WERI-Rb-1 (cell line): ENCODE measurements around the gene VAV2.

ENCODE experiments used
- DNase-seq: peaks from one replicate; pipeline ENCODE4 v3.0.0-alpha.2; 2020
- H3K27ac ChIP-seq: fragments of 250-450 bp; sonication (Bioruptor Pico); 2 replicates; pipeline ENCODE4 v1.5.1; 2020; ENCODE audit warnings: mild to moderate bottlenecking, moderate library complexity
- H3K27me3 ChIP-seq: fragments of 250-450 bp; sonication (Bioruptor Pico); 2 replicates; pipeline ENCODE4 v1.5.1; 2021; ENCODE audit warnings: mild to moderate bottlenecking, low read depth, moderate library complexity; ENCODE audit not compliant: insufficient read depth, severe bottlenecking
- H3K36me3 ChIP-seq: fragments of 250-450 bp; sonication (Bioruptor Pico); 2 replicates; pipeline ENCODE4 v1.5.1; 2020; ENCODE audit warnings: mild to moderate bottlenecking, moderate library complexity
- H3K4me3 ChIP-seq: 2 replicates; pipeline ENCODE4 v1.5.1; 2011; ENCODE audit warnings: low read depth, mild to moderate bottlenecking, control low read depth, low read length
- H3K9me3 ChIP-seq: fragments of 250-450 bp; sonication (Bioruptor Pico); 2 replicates; pipeline ENCODE4 v1.5.1; 2021; ENCODE audit warnings: mild to moderate bottlenecking, moderate library complexity; ENCODE audit not compliant: severe bottlenecking
- TF ChIP-seq, protein P1 (sequence below): IDR thresholded peaks from 2 replicates; pipeline ENCODE4 v1.5.1; 2011; ENCODE audit warnings: low read depth, mild to moderate bottlenecking, control low read depth, inconsistent platforms, low read length

VAV2 gene

DNA sequence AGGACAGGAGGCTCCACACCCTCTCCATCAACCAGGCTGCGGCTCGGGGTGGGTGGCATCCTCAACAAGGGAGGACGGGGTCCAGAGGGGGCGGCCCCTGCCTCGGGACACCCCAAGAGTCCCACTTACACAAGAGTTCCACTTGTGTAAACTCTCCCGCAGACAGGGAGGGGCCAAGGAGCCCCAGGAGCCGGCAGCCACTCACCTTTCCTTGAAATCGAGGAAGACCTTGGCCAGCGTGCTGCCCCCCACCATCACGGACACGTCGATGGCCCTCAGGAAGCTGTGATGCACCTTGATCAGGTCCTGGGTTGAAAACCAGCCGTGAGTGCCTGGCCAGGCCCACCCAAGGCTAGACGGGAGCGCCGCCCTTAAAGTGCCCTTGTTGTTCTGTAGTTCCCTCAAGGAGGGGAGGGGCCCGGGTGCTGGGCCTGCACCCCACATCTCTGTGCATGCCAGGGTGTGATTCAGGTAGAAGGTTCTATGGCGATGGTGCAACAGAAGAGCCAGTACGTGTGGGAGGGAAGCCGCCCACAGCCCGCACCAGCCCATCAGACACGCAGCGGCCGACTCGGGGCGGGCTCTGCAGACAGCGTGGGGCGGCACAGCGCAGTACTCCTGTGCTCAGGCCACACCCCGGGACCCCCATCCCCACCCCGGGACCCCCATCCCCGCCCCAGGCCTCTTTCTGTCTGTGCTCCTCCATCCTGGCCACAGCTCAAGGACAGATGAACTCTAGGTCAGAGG lies 186.1 kb downstream of the VAV2 start:
- no peaks in the 10 kb centered on the region for H3K9me3 ChIP-seq
- peaks cover 52% of the 10 kb centered on the region for H3K36me3 ChIP-seq
- TF ChIP-seq, protein P1, sequence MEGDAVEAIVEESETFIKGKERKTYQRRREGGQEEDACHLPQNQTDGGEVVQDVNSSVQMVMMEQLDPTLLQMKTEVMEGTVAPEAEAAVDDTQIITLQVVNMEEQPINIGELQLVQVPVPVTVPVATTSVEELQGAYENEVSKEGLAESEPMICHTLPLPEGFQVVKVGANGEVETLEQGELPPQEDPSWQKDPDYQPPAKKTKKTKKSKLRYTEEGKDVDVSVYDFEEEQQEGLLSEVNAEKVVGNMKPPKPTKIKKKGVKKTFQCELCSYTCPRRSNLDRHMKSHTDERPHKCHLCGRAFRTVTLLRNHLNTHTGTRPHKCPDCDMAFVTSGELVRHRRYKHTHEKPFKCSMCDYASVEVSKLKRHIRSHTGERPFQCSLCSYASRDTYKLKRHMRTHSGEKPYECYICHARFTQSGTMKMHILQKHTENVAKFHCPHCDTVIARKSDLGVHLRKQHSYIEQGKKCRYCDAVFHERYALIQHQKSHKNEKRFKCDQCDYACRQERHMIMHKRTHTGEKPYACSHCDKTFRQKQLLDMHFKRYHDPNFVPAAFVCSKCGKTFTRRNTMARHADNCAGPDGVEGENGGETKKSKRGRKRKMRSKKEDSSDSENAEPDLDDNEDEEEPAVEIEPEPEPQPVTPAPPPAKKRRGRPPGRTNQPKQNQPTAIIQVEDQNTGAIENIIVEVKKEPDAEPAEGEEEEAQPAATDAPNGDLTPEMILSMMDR = no peak
- no peak overlapping the region for H3K4me3 ChIP-seq
- DNase-seq = no peak
- no peak overlapping the region for H3K27ac ChIP-seq
- no peaks in the 10 kb centered on the region for H3K27me3 ChIP-seq

DNA sequence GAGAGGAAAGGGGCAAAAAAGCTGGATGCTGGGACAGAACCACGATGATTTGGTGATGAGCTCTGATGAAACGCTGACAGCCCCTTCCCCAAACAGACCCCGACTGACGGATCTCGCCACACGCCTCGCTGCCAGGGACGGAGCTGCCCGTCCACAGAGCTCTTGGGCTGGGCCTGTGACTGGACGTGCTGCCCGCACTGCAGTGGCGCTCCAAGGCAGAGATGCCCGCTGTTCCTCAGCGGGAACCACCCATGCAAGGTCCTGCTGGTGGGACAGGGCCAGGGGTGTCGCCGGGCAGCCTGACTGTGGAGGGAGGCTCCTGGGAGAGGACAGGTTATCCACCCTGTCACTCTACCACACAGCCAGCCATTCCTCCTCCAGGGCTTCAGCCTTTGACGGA lies 187.9 kb downstream of the VAV2 start:
- no peak overlapping the region for H3K4me3 ChIP-seq
- H3K9me3 ChIP-seq = no peaks in the 10 kb centered on the region
- TF ChIP-seq, protein P1 = no peak
- H3K27ac ChIP-seq = no peak overlapping the region
- no peak for DNase-seq
- H3K27me3 ChIP-seq = no peaks in the 10 kb centered on the region
- H3K36me3 ChIP-seq = peaks cover 41% of the 10 kb centered on the region

DNA sequence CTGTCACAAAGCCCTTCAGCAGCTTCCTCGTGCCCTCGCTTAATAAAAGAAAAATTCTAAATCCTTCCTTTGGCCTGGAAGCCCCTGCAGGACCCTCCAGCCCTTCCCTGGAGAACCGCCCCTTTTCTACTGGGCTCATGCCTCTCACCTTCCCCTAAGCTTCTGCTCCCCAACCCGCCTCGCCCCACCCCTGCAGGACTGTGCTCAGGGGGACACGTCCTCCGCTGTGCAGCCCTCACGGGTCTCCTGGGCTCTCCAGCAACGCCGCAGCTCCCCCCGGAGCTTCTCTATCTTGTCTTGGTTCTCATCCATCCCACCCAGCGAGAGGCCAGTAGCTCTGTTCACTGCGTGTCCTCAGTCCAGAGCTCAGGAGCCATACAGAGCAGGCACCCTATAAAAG lies 188.4 kb downstream of the VAV2 start:
- Histone ChIP-seq H3K9me3 (no peaks in the 10 kb centered on the region), H3K36me3 (peaks cover 36% of the 10 kb centered on the region), H3K4me3 (no peak overlapping the region), H3K27me3 (no peaks in the 10 kb centered on the region), H3K27ac (no peak overlapping the region)
- TF ChIP-seq, protein P1 = no peak
- no peak for DNase-seq

DNA sequence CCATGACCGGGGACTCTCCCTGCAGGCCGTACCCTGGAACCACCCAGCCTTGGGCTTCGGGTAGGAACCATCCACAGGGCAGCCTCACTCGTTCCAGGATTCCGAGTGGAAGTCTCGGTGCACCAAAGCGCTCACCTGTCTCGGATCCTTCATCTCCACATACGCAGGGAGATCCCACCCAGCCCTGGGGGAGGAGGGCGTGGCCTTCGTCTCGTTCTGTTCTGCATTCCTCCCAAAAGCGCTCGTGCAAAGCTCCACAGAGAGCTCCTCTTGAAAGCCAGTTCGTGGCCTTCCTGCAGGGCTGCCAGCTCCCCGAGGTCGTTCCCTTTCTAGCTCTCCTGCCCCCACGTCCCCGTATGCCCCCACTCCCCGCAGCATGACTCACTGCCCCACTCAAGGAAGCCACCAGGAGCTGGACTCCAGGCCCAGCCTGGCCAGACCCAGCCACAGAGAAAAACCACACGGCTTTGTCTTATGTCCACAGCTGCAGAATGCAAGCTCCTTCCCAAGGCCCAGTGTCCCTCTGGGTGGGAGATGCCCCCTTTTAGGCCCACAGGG lies 189.0 kb downstream of the VAV2 start:
- TF ChIP-seq, protein P1 = no peak
- no peaks in the 10 kb centered on the region for H3K27me3 ChIP-seq
- no peaks in the 10 kb centered on the region for H3K9me3 ChIP-seq
- H3K36me3 ChIP-seq = peaks cover 30% of the 10 kb centered on the region
- H3K27ac ChIP-seq = no peak overlapping the region
- no peak overlapping the region for H3K4me3 ChIP-seq
- no peak for DNase-seq

DNA sequence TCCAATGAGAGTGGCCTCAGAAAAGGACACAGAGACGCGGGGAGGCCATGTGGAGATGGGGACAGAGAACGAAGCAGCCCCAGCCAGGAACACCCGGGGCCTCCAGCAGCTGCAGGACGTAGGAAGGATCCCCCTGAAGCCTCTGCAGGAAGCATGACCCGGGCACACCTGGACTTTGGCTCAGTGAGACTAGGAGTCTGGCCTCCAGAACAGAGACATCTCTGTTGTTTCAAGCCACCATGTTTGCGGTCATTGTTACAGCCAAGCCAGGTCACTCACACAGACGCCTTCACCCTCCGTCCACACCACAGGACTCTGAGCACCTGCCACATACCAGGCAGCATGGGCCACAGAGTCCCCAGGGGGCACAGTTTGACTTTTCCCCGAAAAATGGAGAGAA lies 190.4 kb downstream of the VAV2 start:
- Histone ChIP-seq H3K4me3 (no peak overlapping the region), H3K27ac (no peak overlapping the region), H3K27me3 (no peaks in the 10 kb centered on the region), H3K9me3 (no peaks in the 10 kb centered on the region), H3K36me3 (peaks cover 16% of the 10 kb centered on the region)
- TF ChIP-seq, protein P1 = no peak
- DNase-seq = no peak
